DND-41 (cell line): Measurements from ENCODE around the gene FAM53A.

Experiments
- ATAC-seq: fragments of 200-7000 bp; cut with Tn5 transposase; 3 replicates; pipeline ENCODE4 v1.9.1; 2021; ENCODE audit warnings: low read depth; ENCODE audit not compliant: insufficient read depth
- DNase-seq: peaks from one replicate; pipeline ENCODE4 v3.0.0-alpha.2; 2020
- H2AFZ ChIP-seq: 2 replicates; pipeline ENCODE4 v1.6.0; 2012; ENCODE audit warnings: low read depth, low read length
- H3K27ac ChIP-seq: 2 replicates; pipeline ENCODE4 v1.5.1; 2012; ENCODE audit warnings: low read length, inconsistent platforms
- H3K27me3 ChIP-seq: fragments of 200-600 bp; sonication (generic); 2 replicates; pipeline ENCODE4 v1.6.0; 2012; ENCODE audit warnings: low read length, mild to moderate bottlenecking, inconsistent platforms; ENCODE audit not compliant: insufficient read depth, poor library complexity
- H3K36me3 ChIP-seq: 2 replicates; pipeline ENCODE4 v1.5.1; 2012; ENCODE audit warnings: low read length, inconsistent platforms; ENCODE audit not compliant: insufficient read depth
- H3K4me1 ChIP-seq: 2 replicates; pipeline ENCODE4 v1.5.1; 2012; ENCODE audit warnings: mild to moderate bottlenecking, low read length; ENCODE audit not compliant: insufficient read depth
- H3K4me2 ChIP-seq: 2 replicates; pipeline ENCODE4 v1.6.0; 2012; ENCODE audit warnings: mild to moderate bottlenecking, moderate library complexity, low read length, inconsistent platforms; ENCODE audit not compliant: insufficient read depth
- H3K4me3 ChIP-seq, 2 experiments: fragments of 200-600 bp in 1 of 2; shearing (Covaris generic) in 1 of 2; 2 replicates each; pipeline ENCODE4 v1.5.1; 2012 to 2016; ENCODE audit warnings: inconsistent platforms in 2 of 2, low read length in 2 of 2, mild to moderate bottlenecking in 2 of 2, low read depth in 1 of 2, moderate library complexity in 1 of 2
- H3K79me2 ChIP-seq: 2 replicates; pipeline ENCODE4 v1.6.0; 2012; ENCODE audit warnings: low read length, inconsistent platforms; ENCODE audit not compliant: insufficient read depth
- H3K9ac ChIP-seq: 2 replicates; pipeline ENCODE4 v1.6.0; 2012; ENCODE audit warnings: low read depth, mild to moderate bottlenecking, inconsistent platforms, low read length, moderate library complexity
- H3K9me3 ChIP-seq: 2 replicates; pipeline ENCODE4 v1.5.1; 2012; ENCODE audit warnings: low read length, moderate library complexity, mild to moderate bottlenecking, inconsistent platforms; ENCODE audit not compliant: insufficient read depth, severe bottlenecking
- H4K20me1 ChIP-seq: 2 replicates; pipeline ENCODE4 v1.6.0; 2012; ENCODE audit warnings: low read length; ENCODE audit not compliant: insufficient read depth
- EZH2 ChIP-seq: IDR thresholded peaks from 3 replicates; pipeline ENCODE4 v1.6.1; 2012; ENCODE audit warnings: borderline replicate concordance, low read depth, mild to moderate bottlenecking, moderate library complexity, low read length, inconsistent platforms; ENCODE audit not compliant: severe bottlenecking
- TF ChIP-seq, protein P1 (sequence below): IDR thresholded peaks from 2 replicates; pipeline ENCODE4 v1.5.1; 2012; ENCODE audit warnings: borderline replicate concordance, low read length, moderate library complexity, mild to moderate bottlenecking; ENCODE audit not compliant: poor library complexity, severe bottlenecking; ENCODE audit errors: extremely low read depth

The FAM53A gene

DNA sequence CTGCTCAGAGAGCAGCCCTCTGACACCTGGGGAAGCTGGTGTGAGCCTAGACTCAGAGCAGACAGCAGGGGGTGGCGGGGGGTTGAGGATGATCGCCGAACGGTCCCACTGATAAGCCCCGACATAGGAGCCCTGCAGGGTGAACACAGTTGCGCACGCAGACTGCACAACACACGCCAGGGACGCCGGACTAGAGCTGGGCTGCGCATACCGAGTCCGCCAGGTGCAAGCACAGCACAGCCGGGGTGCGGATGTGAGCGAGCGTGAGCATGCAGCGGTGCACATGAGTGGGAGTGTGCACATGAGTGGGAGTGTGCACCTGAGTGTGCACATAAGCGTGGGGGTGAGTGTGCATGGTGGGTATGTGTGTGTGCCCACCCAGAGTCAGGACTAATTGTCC lies 36.7 kb downstream of the FAM53A start:
- no peak for DNase-seq
- H4K20me1 ChIP-seq: peaks cover 3% of the 10 kb centered on the region
- no peak overlapping the region for H3K4me2 ChIP-seq
- H3K4me3 ChIP-seq: no peak overlapping the region
- TF ChIP-seq, protein P1, sequence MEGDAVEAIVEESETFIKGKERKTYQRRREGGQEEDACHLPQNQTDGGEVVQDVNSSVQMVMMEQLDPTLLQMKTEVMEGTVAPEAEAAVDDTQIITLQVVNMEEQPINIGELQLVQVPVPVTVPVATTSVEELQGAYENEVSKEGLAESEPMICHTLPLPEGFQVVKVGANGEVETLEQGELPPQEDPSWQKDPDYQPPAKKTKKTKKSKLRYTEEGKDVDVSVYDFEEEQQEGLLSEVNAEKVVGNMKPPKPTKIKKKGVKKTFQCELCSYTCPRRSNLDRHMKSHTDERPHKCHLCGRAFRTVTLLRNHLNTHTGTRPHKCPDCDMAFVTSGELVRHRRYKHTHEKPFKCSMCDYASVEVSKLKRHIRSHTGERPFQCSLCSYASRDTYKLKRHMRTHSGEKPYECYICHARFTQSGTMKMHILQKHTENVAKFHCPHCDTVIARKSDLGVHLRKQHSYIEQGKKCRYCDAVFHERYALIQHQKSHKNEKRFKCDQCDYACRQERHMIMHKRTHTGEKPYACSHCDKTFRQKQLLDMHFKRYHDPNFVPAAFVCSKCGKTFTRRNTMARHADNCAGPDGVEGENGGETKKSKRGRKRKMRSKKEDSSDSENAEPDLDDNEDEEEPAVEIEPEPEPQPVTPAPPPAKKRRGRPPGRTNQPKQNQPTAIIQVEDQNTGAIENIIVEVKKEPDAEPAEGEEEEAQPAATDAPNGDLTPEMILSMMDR: no peak
- no peak for TF ChIP-seq EZH2
- no peaks in the 10 kb centered on the region for H3K79me2 ChIP-seq
- no peak overlapping the region for H3K9ac ChIP-seq
- H3K36me3 ChIP-seq: no peaks in the 10 kb centered on the region
- no peaks in the 10 kb centered on the region for H3K4me1 ChIP-seq
- no peak for ATAC-seq
- H2AFZ ChIP-seq: no peak overlapping the region
- no peak overlapping the region for H3K27ac ChIP-seq
- H3K9me3 ChIP-seq: no peaks in the 10 kb centered on the region
- H3K27me3 ChIP-seq: no peaks in the 10 kb centered on the region

DNA sequence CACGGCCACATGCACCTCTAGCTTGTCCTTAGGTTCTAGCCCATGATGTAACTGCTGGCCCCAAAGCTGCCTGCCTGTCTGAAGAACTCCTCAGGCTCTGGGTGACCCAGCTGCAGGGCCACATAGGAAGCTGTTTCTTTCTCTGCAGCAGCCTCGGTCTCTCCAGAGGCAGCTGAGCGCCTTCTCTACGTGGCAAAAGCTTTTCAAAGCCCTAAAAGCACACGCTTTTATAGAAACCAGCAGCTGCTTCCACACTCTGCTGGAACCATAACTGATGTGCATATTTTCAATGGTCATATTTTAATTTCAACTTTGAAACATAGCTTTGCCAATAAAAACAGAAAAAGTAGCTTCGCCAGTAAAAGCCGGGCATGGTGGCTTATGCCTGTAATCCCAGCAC lies 37.4 kb downstream of the FAM53A start:
- Histone ChIP-seq H3K4me3 (no peak overlapping the region), H3K27ac (no peak overlapping the region)

DNA sequence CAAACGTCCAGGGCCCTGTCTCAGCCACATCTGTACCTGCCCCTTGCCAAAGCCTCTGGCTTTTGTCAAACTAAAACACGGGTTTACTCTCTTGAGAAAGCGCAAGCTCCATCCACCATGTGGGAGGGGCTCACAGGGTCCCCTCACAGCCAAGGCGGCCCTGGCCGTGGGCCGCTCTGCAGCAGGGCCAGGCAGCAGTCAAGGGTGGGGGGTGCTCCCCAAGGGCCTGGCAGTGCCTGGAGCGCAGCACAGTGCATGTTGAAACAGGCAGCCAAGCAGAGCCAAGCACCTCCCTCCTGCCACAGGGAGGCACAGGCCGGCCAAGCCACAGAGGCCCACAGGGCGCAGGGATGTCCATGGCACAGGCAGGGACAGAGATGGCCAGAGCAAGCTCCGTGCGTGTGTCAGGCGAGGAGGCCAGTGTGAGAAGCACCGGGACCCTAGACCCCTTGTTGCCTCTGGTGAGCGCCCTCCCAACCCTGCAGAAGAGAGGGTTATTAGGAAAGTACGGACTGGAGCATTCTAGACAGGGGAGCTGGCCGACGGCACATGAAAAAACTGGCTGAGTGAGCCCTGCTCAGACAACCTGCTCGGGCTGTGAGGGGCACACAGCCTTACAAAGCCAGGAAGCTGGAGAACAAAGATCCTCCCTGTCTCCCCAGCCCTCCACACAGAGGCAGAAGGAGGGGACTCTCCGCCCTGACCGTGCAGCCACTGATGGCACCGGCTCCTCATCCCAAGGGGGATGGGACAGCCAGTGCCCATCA lies 39.0 kb downstream of the FAM53A start:
- DNase-seq (no peak), ATAC-seq (no peak)
- Histone ChIP-seq H3K9ac (no peak overlapping the region), H3K4me2 (no peak overlapping the region), H3K36me3 (no peaks in the 10 kb centered on the region), H3K9me3 (no peaks in the 10 kb centered on the region), H2AFZ (no peak overlapping the region), H4K20me1 (peaks cover 3% of the 10 kb centered on the region), H3K79me2 (no peaks in the 10 kb centered on the region), H3K27me3 (no peaks in the 10 kb centered on the region), H3K4me3 (no peak overlapping the region), H3K27ac (no peak overlapping the region), H3K4me1 (no peaks in the 10 kb centered on the region)
- TF ChIP-seq, protein P1: no peak
- no peak for TF ChIP-seq EZH2

More for the DNA sequence above, 37.4 kb downstream of the FAM53A start:
- ATAC-seq: no peak
- Histone ChIP-seq H3K4me2 (no peak overlapping the region), H3K9me3 (no peaks in the 10 kb centered on the region), H3K36me3 (no peaks in the 10 kb centered on the region), H3K27me3 (no peaks in the 10 kb centered on the region), H3K79me2 (no peaks in the 10 kb centered on the region), H4K20me1 (peaks cover 3% of the 10 kb centered on the region), H3K4me1 (no peaks in the 10 kb centered on the region), H3K9ac (no peak overlapping the region), H2AFZ (no peak overlapping the region)
- no peak for DNase-seq
- TF ChIP-seq, protein P1: no peak
- TF ChIP-seq EZH2: no peak
